GM18870 (cell line): Measurements from ENCODE around the gene ELL.

Experiments
- ATAC-seq: cut with Tn5 transposase; IDR thresholded peaks from one replicate; pipeline ENCODE4 v1.9.1; 2021; ENCODE audit warnings: moderate library complexity; ENCODE audit not compliant: unreplicated experiment

The ELL gene

DNA sequence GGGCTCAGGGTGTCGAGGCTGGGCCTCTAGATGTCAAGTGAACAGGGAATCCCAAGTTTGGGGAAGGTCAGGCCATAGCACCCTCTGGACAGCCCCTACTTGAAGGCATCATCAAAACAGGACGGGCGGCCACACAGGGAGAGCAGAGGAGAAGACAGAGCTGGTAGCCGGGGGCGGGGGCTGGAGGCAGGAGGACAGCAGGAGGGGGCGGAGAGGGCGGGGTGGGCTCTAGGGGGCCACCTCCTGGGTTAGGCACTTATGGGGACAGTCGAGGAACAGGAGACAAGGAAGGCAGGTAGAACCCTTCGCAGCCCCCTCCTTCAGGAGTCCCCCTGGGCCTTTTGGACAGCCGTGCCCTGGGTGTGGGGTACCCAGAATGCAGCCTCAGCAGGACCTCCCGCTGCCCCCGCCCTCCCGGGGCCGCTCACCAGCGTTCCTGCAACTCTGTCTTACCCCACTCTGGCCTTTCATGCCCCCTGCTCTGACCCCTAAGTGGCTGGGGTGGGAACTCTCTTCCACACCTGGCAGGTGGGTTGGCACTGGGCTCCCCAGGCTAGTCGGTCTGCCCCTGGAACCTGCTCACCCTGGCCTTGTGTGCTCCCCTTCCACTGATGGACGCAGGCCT lies 96.9 kb downstream of the ELL start:
- ATAC-seq: no peak

DNA sequence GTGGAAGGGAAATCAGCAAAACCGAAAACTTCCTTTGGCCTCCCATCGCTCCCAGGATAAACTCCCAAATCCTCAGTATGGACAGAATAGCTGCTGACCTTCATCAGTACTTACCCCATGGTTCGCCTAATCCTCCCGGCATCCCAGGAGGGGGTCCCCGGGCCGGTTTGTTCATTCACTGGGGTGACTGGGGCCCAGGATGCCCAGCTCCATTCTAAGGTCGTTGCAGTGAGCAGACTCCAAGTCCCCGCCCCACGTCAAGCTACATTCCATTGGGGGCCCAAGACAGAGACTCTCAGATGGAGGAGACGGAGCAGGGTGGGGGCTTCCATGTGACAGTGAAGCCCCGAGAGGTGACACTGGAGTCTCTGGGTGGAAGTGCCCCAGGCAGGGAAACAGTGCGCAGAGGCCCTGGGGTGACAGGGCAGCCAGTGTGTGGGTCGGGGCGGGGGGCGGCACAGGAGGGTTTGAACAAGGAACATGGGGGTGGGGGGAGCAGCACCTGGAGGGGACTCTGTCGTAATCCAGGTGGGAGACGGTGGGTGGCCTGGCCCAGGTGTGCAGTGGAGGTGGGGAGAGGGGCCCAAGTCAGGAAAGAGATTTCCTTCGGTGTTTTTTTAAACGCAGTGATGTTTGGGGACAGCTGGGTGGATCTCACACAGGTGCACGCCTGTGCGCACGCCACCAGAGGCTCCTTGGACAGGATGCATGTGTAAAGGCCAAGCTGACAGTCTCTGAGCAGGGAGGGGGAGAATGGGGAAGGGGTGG lies 97.6 kb downstream of the ELL start:
- no peak for ATAC-seq

DNA sequence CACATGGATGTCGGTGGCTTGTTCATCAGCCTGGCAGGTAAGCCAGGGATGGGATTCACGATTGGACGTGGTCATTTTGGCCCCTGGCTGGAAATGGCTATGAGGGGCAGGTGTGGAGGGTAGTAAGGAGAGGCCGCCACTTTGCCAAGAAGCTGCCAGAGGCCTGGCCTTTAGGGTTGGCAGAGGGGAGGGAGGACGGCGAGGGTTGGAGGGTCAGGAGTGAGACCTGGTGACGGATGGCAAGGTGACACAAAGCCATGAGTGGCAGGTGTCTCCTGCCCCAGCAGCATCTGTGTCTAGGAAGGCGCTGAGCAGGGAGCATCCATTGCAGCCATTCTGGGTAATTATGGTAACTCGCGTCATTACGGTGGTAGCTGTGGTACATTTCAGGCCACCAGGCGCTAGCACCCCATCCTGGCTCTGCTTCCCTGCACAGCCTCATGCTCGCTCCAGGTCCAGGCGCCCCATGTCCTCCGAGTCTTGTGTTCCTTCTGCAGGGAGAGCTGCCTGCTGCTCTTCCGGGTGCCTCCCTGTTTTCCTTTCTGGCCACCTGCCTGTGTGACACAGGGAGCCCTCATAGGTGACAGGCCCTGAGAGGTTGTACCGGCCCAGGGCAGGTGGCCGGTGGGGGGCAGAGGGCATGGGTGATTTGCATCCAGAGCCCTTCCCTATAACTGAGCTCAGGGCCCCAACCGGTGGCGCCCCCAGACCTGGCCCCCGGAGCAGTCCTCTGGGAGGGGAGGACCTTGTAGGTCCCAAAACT lies 98.4 kb downstream of the ELL start:
- no peak for ATAC-seq

DNA sequence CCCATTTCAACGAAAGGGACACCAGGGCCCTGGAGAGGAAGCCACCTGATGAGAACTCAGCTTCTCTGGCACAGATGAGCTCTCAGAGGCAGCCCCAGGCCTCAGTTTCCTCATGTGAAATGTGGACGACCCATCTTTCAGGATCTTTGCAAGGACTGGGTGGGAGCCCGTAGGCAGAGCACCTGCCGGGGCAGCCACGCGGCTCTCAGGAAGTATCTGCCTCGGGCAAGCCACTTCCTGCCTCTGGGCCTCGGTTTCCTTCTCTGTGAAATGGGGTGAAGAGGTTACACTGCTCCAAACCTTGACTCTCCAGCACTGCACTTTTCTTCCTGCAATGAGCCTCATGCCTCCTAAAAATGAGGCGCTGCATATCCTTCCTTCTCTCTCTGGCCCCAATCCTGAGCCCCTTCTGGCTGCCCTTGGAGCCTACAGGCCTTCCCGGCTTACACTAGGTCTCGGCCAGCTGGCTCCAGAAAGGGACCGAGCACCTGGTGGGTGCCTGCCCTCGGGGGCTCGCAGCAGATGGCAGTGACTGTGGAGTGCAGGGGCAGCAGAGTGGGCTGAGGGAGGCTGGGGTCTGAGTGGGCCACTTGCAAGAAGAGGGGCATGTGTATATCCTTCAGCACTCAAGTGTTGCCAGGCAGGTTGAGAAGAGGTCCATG lies 99.2 kb downstream of the ELL start:
- no peak for ATAC-seq

DNA sequence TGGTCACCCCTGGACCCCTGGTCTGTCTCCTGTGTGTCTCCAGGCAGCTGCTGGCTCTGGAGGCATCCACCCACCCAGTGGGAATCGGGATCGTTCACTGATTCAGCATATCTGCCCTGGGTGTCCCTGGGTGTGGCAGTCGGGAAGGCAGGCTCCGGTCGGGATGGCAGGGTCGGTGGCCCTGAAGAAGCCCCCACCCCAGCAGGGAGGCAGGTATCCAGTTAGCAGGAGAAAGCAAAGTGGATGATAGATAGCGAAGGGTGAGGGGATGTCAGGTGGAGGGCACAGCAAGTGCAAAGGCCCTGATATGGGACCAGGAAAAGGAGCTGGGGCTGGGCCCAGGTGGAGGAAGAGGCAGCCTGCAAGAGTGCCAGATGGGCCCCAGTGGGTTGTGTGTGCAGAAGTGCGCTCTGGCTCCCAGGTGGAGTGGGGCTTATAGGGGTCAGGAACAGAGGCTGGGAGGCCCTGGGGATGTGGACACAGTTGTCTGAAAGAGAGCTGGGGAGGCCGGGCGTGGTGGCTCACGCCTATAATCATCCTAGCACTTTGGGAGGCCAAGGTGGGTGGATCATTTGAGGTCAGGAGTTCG lies 100.4 kb downstream of the ELL start:
- no peak for ATAC-seq

DNA sequence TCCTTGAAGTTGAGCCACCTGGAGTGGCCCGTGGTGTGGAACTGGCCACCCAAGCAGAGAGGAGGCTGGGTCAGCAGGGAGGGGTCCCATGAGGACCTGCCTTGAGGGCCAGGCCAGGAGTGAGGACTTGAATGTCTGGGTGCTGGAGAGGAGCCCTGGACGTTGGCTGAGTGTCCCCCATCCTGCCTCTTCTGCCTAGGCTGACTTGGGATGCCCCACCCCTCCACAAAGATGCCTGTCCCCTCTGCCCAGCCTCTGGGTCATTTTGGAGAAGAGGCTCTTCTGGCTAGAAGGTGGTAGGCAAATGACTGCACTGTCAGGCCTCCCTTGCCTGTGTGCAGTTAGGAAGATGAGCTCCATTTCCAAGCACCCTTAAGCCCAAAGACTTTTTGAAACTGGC lies 100.9 kb downstream of the ELL start:
- ATAC-seq: no peak

DNA sequence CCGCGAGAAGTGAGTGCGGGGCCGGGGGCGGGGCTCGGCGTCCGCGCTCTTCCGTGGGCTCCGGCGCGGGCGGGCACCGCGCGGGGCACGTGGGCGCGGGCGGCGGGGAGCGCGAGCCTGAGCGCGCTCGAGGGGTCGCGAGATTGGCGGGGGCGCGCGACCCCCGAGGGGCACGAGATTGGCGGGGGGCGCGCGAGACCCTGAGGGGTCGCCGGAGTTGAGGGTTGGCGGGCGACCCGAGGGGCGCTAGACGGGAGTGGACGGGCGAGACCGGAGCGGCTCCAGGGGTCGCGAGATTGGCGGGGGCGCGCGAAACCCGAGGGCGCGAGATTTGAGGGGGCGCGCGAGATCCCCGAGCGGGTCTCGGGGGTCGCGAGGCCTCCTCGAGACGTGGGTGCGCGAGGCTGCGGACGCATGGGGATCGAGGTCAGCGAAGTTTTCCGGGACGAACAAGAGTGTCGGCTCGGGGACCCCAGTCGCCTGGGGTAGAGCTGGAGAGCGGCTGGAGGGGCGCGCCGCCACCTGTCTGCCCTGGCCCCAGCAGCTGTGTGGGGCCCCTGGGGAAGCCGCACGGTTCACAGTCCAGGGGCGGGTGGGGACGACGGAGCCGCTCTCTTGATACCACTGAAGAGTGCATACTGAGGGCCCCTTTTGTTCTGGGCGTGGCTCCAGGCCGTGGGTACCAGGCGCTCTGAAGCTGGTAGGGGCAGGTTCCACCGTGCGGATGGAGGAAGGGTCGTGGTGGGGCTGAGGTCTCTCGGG lies 102.0 kb downstream of the ELL start:
- no peak for ATAC-seq

DNA sequence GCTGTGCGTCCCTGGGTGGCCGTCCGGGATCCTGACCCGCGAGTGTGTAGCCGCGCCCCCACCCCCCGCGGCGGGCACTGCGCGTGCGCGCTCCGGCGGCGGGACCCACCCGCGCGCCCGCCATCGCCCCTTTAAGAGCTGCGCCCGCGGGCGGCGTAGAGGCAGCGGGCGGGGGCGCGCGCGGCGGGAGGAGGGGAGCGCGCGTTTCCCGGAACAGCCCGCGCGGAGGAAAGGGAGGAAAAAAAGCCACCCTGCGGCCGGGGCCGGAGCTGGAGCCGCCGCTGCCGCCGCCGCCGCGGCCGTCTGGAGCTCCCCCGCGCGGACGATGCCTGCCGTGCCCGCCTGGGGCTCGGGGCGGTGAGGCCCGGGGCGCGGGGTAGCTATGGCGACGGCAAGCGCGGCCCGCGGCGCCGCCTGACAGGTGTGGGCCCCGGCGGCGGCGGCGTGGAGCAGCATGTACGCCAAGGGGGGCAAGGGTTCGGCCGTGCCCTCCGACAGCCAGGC lies 102.6 kb downstream of the ELL start, which contains the start of gene SSBP4:
Gene SSBP4 (plus strand): TSS at position 204 of the 504 bp plus-strand sequence. CDS start 251 bp downstream, at position 455.
- no peak for ATAC-seq

DNA sequence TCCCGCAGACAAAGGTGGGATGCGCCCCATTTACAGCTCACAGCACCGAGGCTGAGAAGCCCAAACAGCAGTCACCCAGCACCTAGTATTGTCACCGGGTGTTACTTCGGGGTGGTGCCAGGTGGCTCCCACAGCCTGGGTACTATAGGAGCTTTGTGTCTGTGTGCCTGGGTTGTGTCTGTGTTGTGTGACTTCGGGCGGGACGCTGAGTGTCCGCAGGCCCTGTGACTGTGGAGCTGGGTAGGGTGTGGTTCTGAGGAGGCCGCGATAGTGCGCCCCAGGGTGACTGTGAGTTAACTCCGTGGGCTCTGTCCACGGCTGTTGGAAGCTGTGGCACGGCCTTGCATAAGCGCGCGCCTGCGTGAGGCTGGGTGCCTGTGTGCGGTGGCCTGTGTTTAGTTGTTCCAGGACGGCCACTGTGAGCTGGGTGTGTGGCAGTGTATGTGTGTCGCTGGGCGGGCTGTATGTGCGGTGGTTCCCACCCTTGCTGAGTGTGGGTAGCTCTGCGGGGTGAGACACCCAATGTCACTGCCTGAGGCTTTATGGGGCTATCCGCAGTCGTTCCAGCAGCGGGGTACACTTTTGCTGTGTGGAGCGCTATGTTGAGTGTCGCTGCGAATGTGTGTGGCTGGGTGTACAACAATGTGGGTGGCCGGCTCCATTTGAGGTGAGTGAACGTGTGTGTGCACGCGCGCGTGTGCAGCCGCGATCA lies 103.2 kb downstream of the ELL start:
- no peak for ATAC-seq

DNA sequence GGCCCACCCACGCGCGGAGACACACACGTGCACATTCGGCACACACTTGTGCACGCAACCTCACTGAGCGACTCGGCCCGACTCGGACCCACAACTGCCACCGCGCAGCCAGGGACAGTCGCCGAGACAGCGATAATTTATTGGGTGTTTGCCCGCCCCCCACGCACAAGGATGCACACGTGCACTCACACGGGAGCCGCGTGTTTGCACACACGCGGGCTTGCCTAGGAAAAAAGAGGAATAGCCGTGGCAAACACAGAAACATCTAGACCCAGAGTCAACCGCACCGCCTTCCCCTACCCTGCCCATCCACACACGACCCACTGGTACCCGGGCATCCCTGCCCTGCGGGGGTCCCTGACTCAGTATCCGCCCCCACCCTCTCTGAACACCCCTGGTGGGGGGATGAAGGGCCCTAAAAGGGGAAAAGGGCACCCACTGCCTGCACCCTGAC lies 103.8 kb downstream of the ELL start:
- ATAC-seq: no peak

DNA sequence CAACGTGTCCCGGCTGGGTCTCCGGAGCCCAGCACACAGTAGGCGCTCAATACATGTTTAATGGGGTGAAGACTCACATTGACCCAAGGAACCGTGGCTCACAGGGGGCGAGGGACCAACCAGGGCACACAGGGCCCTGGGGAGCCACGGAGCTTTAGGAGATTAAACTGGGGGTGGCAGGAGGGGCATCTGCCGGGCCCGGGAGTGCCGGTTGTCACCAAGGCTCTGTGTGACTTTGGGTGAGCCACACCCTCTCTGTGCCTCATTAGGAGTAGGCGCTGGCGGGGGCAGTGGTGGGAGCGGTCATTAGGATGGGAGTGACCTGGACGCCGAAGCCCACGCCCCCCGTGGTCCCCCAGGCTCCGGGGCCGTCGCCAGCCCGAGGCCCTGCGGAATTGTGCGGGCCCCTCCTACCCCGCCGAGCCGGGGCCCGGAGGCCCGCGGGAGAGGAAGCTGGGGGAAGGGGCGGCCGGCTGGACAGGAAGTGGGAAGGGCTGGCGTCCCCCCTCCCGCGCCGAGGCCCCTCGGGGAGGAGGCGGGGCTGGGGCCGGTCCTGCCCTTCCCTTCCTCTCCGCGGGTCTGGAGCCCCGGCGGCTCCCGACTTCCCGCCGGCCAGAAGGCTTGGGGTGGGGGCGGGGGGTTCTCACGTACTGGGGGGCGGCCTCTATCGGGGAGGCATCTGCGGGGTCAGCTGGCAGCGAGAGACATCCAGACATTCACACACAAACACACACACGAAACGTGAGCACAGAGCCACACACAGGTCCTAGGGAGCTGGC lies 104.4 kb downstream of the ELL start:
- no peak for ATAC-seq

DNA sequence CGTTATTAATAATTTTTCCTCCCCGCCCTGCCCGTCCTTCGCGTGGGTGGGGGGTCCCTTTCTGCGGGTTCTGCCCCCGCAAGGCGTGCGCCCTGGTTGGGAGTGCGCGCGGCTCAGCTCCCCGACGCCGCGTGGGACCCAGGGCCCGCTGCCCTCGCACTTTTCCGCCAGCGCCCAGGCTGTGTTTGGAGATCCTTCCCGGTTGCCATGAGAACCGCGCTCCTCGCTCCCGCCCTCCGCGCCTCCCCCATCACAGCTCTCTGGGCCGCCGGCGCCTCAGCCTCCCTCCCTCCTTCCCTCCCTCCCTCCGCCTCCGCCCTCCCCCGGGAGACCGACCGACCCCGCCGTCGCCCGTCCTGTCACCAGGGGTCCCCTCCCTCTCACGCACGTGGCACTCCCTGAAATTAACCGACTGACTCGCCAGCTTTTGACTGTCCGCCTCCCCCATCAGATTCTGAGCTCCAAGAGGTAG lies 105.1 kb downstream of the ELL start:
- ATAC-seq: no peak

DNA sequence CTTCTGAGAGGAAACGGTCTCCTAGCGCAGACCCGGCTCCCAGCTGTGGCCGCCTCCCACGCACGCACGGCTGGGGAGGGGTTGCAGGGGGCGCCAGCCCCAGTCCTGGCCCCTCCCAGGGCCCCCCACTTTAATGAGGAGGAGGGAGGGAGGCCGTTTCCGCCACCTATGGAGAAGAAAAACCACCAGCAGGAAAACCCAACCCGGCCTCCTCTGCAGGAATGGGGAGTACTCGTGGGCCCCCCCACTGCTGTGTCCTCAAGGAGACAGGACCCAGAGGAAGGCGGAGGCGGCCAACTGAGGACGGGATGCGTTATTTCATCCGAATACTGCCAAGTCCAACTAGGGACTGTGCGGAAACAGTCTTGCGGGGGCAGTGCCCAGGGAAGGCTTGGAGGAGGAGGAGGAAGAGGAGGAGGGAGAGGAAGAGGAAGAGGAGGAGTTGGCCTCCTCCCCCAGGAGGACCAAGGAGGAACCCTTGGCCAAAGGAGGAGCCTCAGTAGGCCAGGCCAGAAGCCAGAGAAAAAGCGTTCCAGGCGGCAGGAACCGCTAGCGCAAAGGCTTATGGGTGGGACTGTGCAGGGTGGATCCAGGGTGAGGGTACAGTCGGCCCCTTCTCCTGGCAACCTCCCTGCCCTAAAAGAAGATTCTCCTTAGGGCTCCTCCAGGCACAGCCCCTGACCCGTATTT lies 106.5 kb downstream of the ELL start:
- ATAC-seq: no peak

DNA sequence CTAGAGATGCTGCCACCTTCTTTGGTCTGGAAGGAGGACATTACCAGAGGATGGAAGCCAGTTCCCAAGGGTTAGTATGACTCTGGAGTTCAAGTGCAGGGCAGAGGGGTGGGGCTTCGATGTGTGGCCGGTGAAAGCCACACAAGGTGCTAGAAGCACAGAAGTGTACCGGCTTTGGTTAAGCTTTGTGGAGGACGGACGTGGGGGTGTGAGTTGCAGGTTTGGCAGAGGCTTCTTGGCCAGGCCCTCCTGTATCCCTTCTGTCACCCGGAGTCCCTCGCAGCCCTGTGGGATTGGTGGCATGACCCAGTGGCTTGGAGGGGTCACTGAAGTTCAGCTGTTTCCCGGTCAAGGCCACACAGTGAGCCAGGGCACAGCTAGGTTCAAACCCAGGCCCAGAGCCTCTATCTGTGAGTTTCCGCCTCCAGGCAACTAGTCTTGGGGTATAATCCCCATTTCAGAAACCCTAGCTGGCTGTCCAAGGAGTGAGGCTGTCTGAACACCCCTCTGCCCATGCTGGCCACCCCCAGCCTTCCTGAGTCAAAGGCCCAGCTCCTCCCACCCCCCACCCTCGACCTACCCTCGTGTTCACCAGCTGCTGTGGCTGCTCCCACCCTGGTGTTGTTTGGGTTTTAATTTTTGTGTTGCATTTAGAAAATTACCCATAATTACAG lies 107.2 kb downstream of the ELL start:
- no peak for ATAC-seq

DNA sequence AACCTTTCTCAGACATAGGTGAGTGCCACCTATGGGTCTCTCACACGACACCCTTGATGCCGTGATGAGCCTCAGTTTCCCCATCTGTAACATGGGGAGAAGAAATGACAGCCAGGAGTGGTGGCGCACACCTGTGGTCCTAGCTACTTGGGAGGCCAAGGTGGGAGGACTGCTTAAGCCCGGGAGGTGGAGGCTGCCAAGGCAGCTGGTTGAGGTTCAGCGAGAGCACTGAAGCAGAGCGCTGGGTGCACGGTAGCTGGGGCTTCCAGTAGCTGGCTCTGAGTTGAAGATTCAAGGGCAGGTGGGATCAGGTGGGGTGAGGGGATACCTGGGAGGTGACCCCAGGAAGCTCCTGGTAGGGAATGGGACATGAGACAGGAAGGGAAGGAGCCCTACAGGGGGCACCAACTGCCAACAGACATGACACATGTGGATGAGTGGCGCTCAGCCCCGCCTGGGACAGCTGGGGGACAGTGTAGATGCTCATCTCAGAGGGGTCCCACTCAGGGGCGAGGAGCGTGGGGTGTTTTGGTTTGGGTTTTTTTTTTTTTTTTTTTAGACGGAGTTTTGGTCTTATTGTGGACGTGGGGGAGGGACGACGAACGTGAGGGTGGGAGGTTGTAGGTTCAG lies 109.1 kb downstream of the ELL start:
- ATAC-seq: no peak

DNA sequence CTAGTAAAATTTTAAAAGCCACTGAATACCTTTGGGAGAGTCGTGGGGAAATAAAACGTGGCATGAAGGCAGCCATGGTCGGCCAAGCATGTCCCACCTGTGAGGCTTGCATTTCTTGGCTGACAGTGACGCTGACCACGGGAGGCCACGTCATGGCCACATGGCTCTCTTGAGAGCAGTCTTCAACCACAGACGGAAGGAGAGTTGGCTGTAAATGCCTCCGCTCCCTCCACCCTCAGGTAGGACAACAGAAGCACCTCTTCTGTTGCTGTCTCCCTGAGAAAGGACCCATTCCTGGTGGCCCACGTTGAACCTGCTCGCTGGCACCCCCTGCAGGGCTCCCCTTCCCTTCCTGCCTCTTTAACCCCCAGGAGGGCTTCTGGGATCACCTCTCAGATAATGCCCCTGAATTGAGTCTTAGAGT lies 113.8 kb downstream of the ELL start:
- peak; percentile 39 for ATAC-seq

DNA sequence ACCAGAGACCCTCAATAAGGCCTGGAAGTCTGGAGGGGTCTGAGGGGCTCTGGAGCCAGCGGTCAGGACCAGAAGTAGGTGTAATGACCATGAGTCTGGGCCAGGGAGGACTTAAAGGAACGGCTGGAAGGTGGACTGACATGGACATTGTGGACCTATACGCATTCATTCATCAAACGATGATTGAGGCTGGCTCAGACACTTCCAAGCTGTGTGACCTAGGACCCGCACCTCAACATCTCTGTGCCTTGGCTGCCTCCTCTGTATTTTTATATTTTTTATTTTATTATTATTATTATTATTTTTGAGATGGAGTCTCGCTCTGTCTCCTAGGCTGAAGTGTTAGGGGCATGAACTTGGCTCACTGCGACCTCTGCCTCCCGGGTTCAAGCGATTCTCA lies 115.1 kb downstream of the ELL start:
- ATAC-seq: no peak
